ENCODE results near the gene CCDC69. TPM values are rescaled to one million over a fixed set of nuclear protein-coding genes. Genes with fewer than 3 reads are reported as not detected.

The CCDC69 gene
- total RNA-seq, 1 donor, result 10.5 TPM

DNA sequence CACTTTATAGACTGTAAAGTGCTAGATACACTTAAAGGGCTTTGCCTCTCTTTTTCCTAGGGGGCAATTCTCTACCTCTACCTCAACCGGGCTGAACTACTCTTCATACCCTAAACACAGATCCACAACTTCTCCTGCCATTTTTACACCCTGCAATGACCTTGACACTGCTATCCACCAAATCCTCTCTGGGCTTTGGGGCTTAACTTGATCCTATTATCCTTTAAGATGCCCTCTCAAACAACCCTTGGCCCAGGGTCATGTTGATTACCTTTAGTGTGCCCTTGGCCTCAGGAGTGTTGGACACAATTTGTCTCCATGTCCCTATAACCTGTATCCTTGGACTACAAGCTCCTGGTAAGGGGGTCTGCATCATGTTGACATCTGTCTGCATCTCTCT, 85.8 kb downstream of the CCDC69 start:
- Histone ChIP-seq H4K20me1 (ENCODE audit: insufficient read depth, low read length) (peaks cover 55% of the 10 kb centered on the region), H3K79me2 (ENCODE audit: insufficient read depth, low read length) (peaks cover 47% of the 10 kb centered on the region), H3K9me3 (ENCODE audit: low read depth, low read length) (no peaks in the 10 kb centered on the region), H3K4me2 (ENCODE audit: insufficient read depth, low read length) (no peak overlapping the region), H3K27me3 (ENCODE audit: insufficient read depth, low read length) (no peaks in the 10 kb centered on the region), H2AFZ (ENCODE audit: low read length) (no peak overlapping the region), H3K4me1 (ENCODE audit: insufficient read depth, low read length) (peaks cover 6% of the 10 kb centered on the region), H3K27ac (ENCODE audit: low read depth, low read length) (no peak overlapping the region), H3K4me3 (ENCODE audit: insufficient read depth, low read length) (no peak overlapping the region), H3K36me3 (ENCODE audit: insufficient read depth, low read length) (peaks cover 89% of the 10 kb centered on the region)
- no peak for DNase-seq (ENCODE audit: insufficient read length, low spot score, missing footprints)
- TF ChIP-seq, protein P1, sequence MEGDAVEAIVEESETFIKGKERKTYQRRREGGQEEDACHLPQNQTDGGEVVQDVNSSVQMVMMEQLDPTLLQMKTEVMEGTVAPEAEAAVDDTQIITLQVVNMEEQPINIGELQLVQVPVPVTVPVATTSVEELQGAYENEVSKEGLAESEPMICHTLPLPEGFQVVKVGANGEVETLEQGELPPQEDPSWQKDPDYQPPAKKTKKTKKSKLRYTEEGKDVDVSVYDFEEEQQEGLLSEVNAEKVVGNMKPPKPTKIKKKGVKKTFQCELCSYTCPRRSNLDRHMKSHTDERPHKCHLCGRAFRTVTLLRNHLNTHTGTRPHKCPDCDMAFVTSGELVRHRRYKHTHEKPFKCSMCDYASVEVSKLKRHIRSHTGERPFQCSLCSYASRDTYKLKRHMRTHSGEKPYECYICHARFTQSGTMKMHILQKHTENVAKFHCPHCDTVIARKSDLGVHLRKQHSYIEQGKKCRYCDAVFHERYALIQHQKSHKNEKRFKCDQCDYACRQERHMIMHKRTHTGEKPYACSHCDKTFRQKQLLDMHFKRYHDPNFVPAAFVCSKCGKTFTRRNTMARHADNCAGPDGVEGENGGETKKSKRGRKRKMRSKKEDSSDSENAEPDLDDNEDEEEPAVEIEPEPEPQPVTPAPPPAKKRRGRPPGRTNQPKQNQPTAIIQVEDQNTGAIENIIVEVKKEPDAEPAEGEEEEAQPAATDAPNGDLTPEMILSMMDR (IDR thresholded peaks at IDR 0.05; ENCODE audit: extremely low read depth, low read depth, low read length), result no peak

DNA sequence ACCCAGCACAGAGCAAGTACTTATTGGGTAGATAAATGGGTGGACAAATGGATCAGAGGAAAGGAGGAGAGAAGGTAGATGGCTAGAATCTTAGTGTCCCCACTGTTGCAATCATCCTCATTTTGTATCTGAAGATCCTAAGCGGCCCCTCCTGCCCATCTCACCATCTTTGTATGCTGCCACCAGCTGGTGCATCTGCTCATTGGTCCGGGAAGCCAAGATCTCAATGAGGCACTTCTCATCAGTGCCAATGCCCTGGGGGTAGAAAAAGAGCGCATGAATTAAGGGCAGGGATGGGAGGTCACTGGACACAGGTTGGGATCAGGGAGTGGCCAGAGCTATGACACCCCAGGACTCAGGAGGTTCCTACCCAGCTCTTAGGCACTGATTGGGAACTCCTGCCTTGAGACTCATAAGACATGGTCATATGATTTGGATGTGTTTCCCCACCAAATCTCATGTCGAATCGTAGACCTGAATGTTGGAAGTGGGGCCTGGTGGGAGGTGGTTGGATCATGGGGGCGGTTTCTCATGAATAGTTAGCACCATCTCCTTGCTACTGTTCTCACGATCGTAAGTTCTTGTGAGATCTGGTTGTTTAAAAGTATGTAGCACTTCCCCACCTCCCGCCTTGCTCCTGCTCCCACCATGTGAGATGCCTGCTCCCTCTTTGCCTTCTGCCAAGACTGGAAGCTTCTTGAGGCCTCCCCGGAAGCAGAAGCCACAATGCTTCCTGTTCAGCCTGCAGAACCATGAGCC, 86.6 kb downstream of the CCDC69 start:
- H2AFZ ChIP-seq (ENCODE audit: low read length), result no peak overlapping the region
- peaks cover 38% of the 10 kb centered on the region for H3K79me2 ChIP-seq (ENCODE audit: insufficient read depth, low read length)
- TF ChIP-seq, protein P1 (IDR thresholded peaks at IDR 0.05; ENCODE audit: extremely low read depth, low read depth, low read length), result no peak
- peaks cover 47% of the 10 kb centered on the region for H4K20me1 ChIP-seq (ENCODE audit: insufficient read depth, low read length)
- H3K27ac ChIP-seq (ENCODE audit: low read depth, low read length), result no peak overlapping the region
- peaks cover 93% of the 10 kb centered on the region for H3K36me3 ChIP-seq (ENCODE audit: insufficient read depth, low read length)
- peaks cover 6% of the 10 kb centered on the region for H3K4me1 ChIP-seq (ENCODE audit: insufficient read depth, low read length)
- H3K27me3 ChIP-seq (ENCODE audit: insufficient read depth, low read length), result no peaks in the 10 kb centered on the region
- H3K4me3 ChIP-seq (ENCODE audit: insufficient read depth, low read length), result no peak overlapping the region
- DNase-seq (ENCODE audit: insufficient read length, low spot score, missing footprints), result no peak
- no peaks in the 10 kb centered on the region for H3K9me3 ChIP-seq (ENCODE audit: low read depth, low read length)
- no peak overlapping the region for H3K4me2 ChIP-seq (ENCODE audit: insufficient read depth, low read length)

DNA sequence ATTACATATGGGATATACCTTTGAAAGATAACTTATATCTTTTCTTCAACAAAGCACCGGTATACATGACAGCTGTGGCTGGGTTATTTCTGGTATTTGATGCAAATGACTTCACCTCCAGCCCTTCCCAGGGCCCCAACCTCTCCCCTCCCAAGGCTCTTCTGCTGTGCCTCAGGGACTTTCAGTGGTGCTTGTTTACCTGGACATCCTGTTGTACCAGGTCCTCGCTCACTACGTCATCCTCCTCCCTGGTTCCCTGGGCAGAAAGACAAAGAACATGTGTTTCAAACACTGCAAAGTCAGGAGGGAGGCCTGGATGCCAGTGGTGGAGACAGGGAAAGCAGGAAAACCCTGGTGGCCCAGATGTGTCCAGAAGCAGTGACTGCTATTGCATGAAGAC, 89.7 kb downstream of the CCDC69 start:
- Histone ChIP-seq H4K20me1 (ENCODE audit: insufficient read depth, low read length) (peaks cover 26% of the 10 kb centered on the region), H3K4me2 (ENCODE audit: insufficient read depth, low read length) (no peak overlapping the region), H3K4me1 (ENCODE audit: insufficient read depth, low read length) (no peaks in the 10 kb centered on the region), H3K27ac (ENCODE audit: low read depth, low read length) (no peak overlapping the region), H3K9me3 (ENCODE audit: low read depth, low read length) (no peaks in the 10 kb centered on the region), H3K79me2 (ENCODE audit: insufficient read depth, low read length) (peaks cover 10% of the 10 kb centered on the region), H3K36me3 (ENCODE audit: insufficient read depth, low read length) (peaks cover 99% of the 10 kb centered on the region), H3K4me3 (ENCODE audit: insufficient read depth, low read length) (no peak overlapping the region), H2AFZ (ENCODE audit: low read length) (no peak overlapping the region), H3K27me3 (ENCODE audit: insufficient read depth, low read length) (no peaks in the 10 kb centered on the region)
- no peak for DNase-seq (ENCODE audit: insufficient read length, low spot score, missing footprints)
- TF ChIP-seq, protein P1 (IDR thresholded peaks at IDR 0.05; ENCODE audit: extremely low read depth, low read depth, low read length), result no peak

DNA sequence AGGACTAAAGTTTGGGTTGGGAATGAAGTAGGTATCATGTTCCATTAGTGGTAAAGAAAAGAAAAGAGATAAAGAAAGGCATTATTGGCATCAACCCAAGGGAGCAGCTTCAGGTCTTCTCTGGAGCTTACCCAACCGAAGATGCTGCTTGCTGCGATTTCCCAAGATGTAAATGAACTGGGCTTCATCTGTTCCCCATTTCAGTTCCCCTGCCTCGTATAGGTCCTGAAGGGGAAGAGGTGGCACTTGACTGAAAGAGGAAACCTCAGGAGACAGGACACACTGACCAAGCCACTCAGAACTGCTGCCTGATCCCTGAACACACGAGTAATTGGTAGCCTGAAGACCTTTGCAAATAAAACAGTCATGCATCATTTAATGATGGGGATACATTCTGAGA, 90.9 kb downstream of the CCDC69 start:
- H3K9me3 ChIP-seq (ENCODE audit: low read depth, low read length), result no peaks in the 10 kb centered on the region
- TF ChIP-seq, protein P1 (IDR thresholded peaks at IDR 0.05; ENCODE audit: extremely low read depth, low read depth, low read length), result no peak
- no peaks in the 10 kb centered on the region for H3K27me3 ChIP-seq (ENCODE audit: insufficient read depth, low read length)
- DNase-seq (ENCODE audit: insufficient read length, low spot score, missing footprints), result no peak
- peaks cover 99% of the 10 kb centered on the region for H3K36me3 ChIP-seq (ENCODE audit: insufficient read depth, low read length)
- no peak overlapping the region for H3K4me2 ChIP-seq (ENCODE audit: insufficient read depth, low read length)
- no peak overlapping the region for H3K4me3 ChIP-seq (ENCODE audit: insufficient read depth, low read length)
- H4K20me1 ChIP-seq (ENCODE audit: insufficient read depth, low read length), result peaks cover 23% of the 10 kb centered on the region
- H3K27ac ChIP-seq (ENCODE audit: low read depth, low read length), result no peak overlapping the region
- H3K79me2 ChIP-seq (ENCODE audit: insufficient read depth, low read length), result no peaks in the 10 kb centered on the region
- no peak overlapping the region for H2AFZ ChIP-seq (ENCODE audit: low read length)
- H3K4me1 ChIP-seq (ENCODE audit: insufficient read depth, low read length), result no peaks in the 10 kb centered on the region

Other genes with a start within 250 kb of the CCDC69 start
- 8.8 and 9.8 TPM in 2 replicates for gene GPX3, start 203.5 kb downstream of the CCDC69 start, total RNA-seq
- gene TNIP1, start 143.1 kb downstream of the CCDC69 start, total RNA-seq, result 66.3 and 85.8 TPM in 2 replicates
- 343 and 353 TPM in 2 replicates for gene ANXA6, start 66.3 kb downstream of the CCDC69 start, total RNA-seq
- 35.5 and 42.1 TPM in 2 replicates for gene GM2A, start 29.1 kb upstream of the CCDC69 start, total RNA-seq
- not detected in 2 replicates for gene SLC36A3, start 79.7 kb upstream of the CCDC69 start, total RNA-seq
- gene SLC36A2, start 123.5 kb upstream of the CCDC69 start, total RNA-seq, result not detected in 2 replicates
- 19.5 and 22.7 TPM in 2 replicates for gene SLC36A1, start 223.5 kb upstream of the CCDC69 start, total RNA-seq

Data from osteoblast (primary cell).